SK-N-SH (cell line): Measurements from ENCODE around the gene KRTAP4-12. TPM values are rescaled to one million over a fixed set of nuclear protein-coding genes. Genes with fewer than 3 reads are reported as not detected.
"Not testable (repeated sequence)": the region's sequence is repeated elsewhere in the genome, so short reads cannot be mapped to it uniquely, and the experiment has no call there.

Experiments
- CTCF ChIA-PET: fragments of 300-600, 350-600 bp; formaldehyde crosslinking; extraction: SDS; loops from one replicate; lab custom pipeline; 2021; lab: Yijun Ruan, JAX
- POLR2A ChIA-PET: fragments of 350-600 bp; sonication (Branson Sonifier 250); formaldehyde crosslinking; extraction: SDS; loops from one replicate; lab custom pipeline; 2020; ENCODE audit warnings: antibody characterized with exemption, inconsistent platforms; lab: Yijun Ruan, JAX
- DNase-seq: peaks from one replicate; pipeline ENCODE4 v3.0.0; 2012
- H2AFZ ChIP-seq: fragments of 200-600 bp; sonication (generic); 2 replicates; pipeline ENCODE4 v1.8.1; 2016; ENCODE audit warnings: antibody characterized with exemption, mild to moderate bottlenecking, low read depth
- H3F3A ChIP-seq: fragments of 200-600 bp; sonication (generic); replicated peaks from 2 replicates; pipeline ENCODE3; 2016; ENCODE audit warnings: antibody characterized with exemption, mild to moderate bottlenecking; ENCODE audit not compliant: insufficient read depth
- H3K27ac ChIP-seq, 2 experiments: fragments of 200-500 bp in 1 of 2; fragments of 200-600 bp in 1 of 2; sonication (Bioruptor generic) in 1 of 2; sonication (generic), shearing (Covaris generic) in 1 of 2; 2 replicates each; pipeline versions ENCODE4 v1.5.1 to v1.6.1; 2014 to 2016; ENCODE audit warnings: low read depth in 2 of 2, inconsistent platforms in 1 of 2, low read length in 1 of 2, mild to moderate bottlenecking in 1 of 2, mixed read lengths in 1 of 2
- H3K27me3 ChIP-seq: fragments of 200-600 bp; sonication (generic), shearing (Covaris generic); 2 replicates; pipeline ENCODE4 v1.6.1; 2016; ENCODE audit warnings: mixed run types; ENCODE audit not compliant: insufficient read depth
- H3K36me3 ChIP-seq, 2 experiments: fragments of 200-500 bp in 1 of 2; fragments of 200-600 bp in 1 of 2; sonication (Bioruptor generic) in 1 of 2; sonication (generic) in 1 of 2; replicated peaks in 1 of 2; 2 replicates each; pipeline versions ENCODE3 to v1.5.1; 2014 to 2016; ENCODE audit warnings: low read length in 1 of 2, mild to moderate bottlenecking in 1 of 2; ENCODE audit not compliant: insufficient read depth in 2 of 2, control insufficient read depth in 1 of 2
- H3K4me1 ChIP-seq, 2 experiments: fragments of 200-500 bp in 1 of 2; fragments of 200-600 bp in 1 of 2; sonication (Bioruptor generic) in 1 of 2; sonication (generic), shearing (Covaris generic) in 1 of 2; 2 replicates each; pipeline versions ENCODE4 v1.5.1 to v1.6.1; 2014 to 2016; ENCODE audit warnings: low read depth in 1 of 2, low read length in 1 of 2, mixed run types in 1 of 2; ENCODE audit not compliant: insufficient read depth in 2 of 2, control insufficient read depth in 1 of 2
- H3K4me2 ChIP-seq: fragments of 200-600 bp; sonication (generic), shearing (Covaris generic); 2 replicates; pipeline ENCODE4 v1.6.1; 2017; ENCODE audit warnings: mixed run types
- H3K4me3 ChIP-seq, 2 experiments: fragments of 200-500 bp in 1 of 2; fragments of 200-600 bp in 1 of 2; sonication (Bioruptor generic) in 1 of 2; sonication (generic), shearing (Covaris generic) in 1 of 2; 2 replicates each; pipeline versions ENCODE4 v1.5.1 to v1.8.1; 2014 to 2016; ENCODE audit warnings: low read depth in 2 of 2, inconsistent platforms in 1 of 2, low read length in 1 of 2, mild to moderate bottlenecking in 1 of 2, mixed read lengths in 1 of 2, moderate library complexity in 1 of 2
- H3K79me2 ChIP-seq: fragments of 200-600 bp; sonication (generic); 2 replicates; pipeline ENCODE4 v1.8.1; 2017; ENCODE audit warnings: mild to moderate bottlenecking; ENCODE audit not compliant: insufficient read depth
- H3K9ac ChIP-seq: fragments of 200-600 bp; sonication (generic); 2 replicates; pipeline ENCODE4 v1.6.1; 2017; ENCODE audit warnings: mixed run types
- H3K9me2 ChIP-seq: fragments of 200-600 bp; sonication (generic); 2 replicates; pipeline ENCODE4 v1.6.1; 2017; ENCODE audit warnings: mixed run types
- H3K9me3 ChIP-seq: fragments of 200-600 bp; sonication (generic); 2 replicates; pipeline ENCODE4 v1.6.1; 2017; ENCODE audit warnings: mixed run types, mild to moderate bottlenecking, moderate library complexity
- H4K20me1 ChIP-seq: fragments of 200-600 bp; sonication (generic); 2 replicates; pipeline ENCODE4 v1.6.1; 2017; ENCODE audit warnings: mild to moderate bottlenecking, mixed run types; ENCODE audit not compliant: insufficient read depth
- ELF1 ChIP-seq: IDR thresholded peaks from 2 replicates; pipeline ENCODE4 v1.4.0; 2012
- EP300 ChIP-seq, 2 experiments: IDR thresholded peaks; 2 replicates each; pipeline versions ENCODE4 v1.4.0 to v1.6.1; 2012; ENCODE audit warnings: borderline replicate concordance in 1 of 2, low read depth in 1 of 2, low read length in 1 of 2
- EZH2phosphoT487 ChIP-seq: fragments of 200-600 bp; sonication (generic); IDR thresholded peaks from 2 replicates; pipeline ENCODE4 v1.6.1; 2017; ENCODE audit warnings: low read depth, mixed run types, mild to moderate bottlenecking, antibody characterized with exemption, moderate library complexity, borderline replicate concordance
- FOSL2 ChIP-seq: IDR thresholded peaks from 2 replicates; pipeline ENCODE4 v1.4.0; 2012; ENCODE audit warnings: low read depth, mild to moderate bottlenecking, moderate library complexity, borderline replicate concordance
- FOXJ3 ChIP-seq: sonication (generic); formaldehyde crosslinking; IDR thresholded peaks from 2 replicates; pipeline ENCODE4 v1.5.1; 2020; ENCODE audit warnings: mild to moderate bottlenecking, missing genetic modification reagents
- GATA2 ChIP-seq: sonication (generic); formaldehyde crosslinking; IDR thresholded peaks from 2 replicates; pipeline ENCODE4 v1.5.0; 2020; ENCODE audit warnings: mild to moderate bottlenecking, missing genetic modification reagents
- MXI1 ChIP-seq: IDR thresholded peaks from 2 replicates; pipeline ENCODE4 v1.6.1; 2012; ENCODE audit warnings: mild to moderate bottlenecking, low read depth, low read length, improper control_type of control experiment
- RCOR1 ChIP-seq: fragments of 150-350 bp; IDR thresholded peaks from 2 replicates; pipeline ENCODE4 v1.6.1; 2017; ENCODE audit warnings: antibody characterized with exemption, low read length
- RFX5 ChIP-seq: IDR thresholded peaks from 2 replicates; pipeline ENCODE4 v1.6.1; 2012; ENCODE audit warnings: mild to moderate bottlenecking, improper control_type of control experiment, low read length
- TAF1 ChIP-seq: IDR thresholded peaks from 2 replicates; pipeline ENCODE4 v1.6.1; 2012; ENCODE audit warnings: low read depth, mild to moderate bottlenecking, low read length, moderate library complexity, borderline replicate concordance
- TEAD4 ChIP-seq: IDR thresholded peaks from 2 replicates; pipeline ENCODE4 v1.4.0; 2012; ENCODE audit warnings: mild to moderate bottlenecking, borderline replicate concordance; ENCODE audit not compliant: insufficient read depth
- YY1 ChIP-seq: IDR thresholded peaks from 2 replicates; pipeline ENCODE4 v1.4.0; 2012; ENCODE audit warnings: low read depth, mild to moderate bottlenecking
- WGBS: methylation state at CpG from one replicate; pipeline ENCODE4 v1.1.6; 2017; ENCODE audit warnings: low lambda C conversion rate; 5-methylcytosine and 5-hydroxymethylcytosine counted together
- polyA plus RNA-seq, 3 experiments: library from polyadenylated mRNA; depleted of rRNA; stranded (reverse); fragments of >200 nt; gene quantifications; 2 replicates each; pipeline ENCODE4 v1.2.3, GENCODE V29; 2012
- TF ChIP-seq, protein P1 (sequence below): fragments of 200-600 bp; sonication (generic); IDR thresholded peaks from 2 replicates; pipeline ENCODE4 v1.6.1; 2017; ENCODE audit warnings: antibody characterized with exemption, mild to moderate bottlenecking, moderate library complexity
- TF ChIP-seq, protein P2 (sequence below): IDR thresholded peaks from 2 replicates; pipeline ENCODE4 v1.6.1; 2012; ENCODE audit warnings: mild to moderate bottlenecking, low read depth, low read length, moderate library complexity
- TF ChIP-seq, protein P3 (sequence below): fragments of 150-350 bp; IDR thresholded peaks from 2 replicates; pipeline ENCODE4 v1.6.1; 2017; ENCODE audit warnings: antibody characterized with exemption, low read length, low read depth, borderline replicate concordance
- TF ChIP-seq, protein P4 (sequence below): fragments of 150-350 bp; IDR thresholded peaks from 2 replicates; pipeline ENCODE4 v1.6.1; 2016; ENCODE audit warnings: mild to moderate bottlenecking, low read depth, low read length

KRTAP4-12 gene
- polyA plus RNA-seq, 1 of the 3 experiments (the other 2 are of a cell fraction): not detected

DNA sequence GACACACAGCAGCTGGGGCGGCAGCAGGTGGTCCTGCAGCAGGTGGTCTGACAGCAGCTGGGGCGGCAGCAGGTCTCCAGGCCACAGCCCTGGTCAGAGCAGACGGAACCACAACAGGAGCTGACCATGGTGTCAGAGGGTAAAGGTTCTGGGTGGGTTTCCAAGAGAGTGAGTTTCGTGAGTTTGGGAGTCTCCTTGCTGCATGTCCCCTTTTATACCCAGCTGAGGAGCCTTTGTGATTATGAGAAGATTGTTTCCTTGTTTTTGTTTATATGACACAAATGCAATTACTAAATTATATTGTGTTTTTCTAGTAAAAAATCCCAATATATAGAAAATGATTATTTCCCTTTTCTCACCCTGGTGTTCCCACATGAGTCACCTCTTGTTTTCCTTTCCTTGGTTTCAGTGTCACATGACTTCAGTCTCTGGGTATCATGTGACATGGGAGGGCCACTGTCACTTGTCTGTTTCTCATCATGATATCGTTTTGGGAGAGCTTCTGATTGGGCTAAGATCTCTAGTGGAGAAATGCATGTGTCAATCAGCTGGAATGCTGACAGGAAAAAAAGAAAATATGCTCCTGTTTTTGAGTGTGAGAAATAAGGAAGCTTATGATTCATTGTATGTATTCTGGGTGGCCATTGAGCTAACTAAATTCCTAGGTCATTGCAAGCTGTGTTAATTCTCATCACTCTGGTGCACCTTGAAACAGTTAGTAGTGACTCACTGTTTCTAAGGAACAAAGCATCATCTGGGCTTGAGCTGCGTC, 16.6 kb upstream of the KRTAP4-12 start, which contains the start of gene KRTAP4-6:
Gene KRTAP4-6 (minus strand): TSS at position 185 of the 772 bp plus-strand sequence. CDS start 57 bp downstream, at position 128.
- no peaks in the 10 kb centered on the region for H3K9me2 ChIP-seq
- ChIA-PET POLR2A (no interaction called here), CTCF (no interaction called here)
- H3K27ac ChIP-seq: no peak within 1 kb of the TSS
- TF ChIP-seq, protein P1, sequence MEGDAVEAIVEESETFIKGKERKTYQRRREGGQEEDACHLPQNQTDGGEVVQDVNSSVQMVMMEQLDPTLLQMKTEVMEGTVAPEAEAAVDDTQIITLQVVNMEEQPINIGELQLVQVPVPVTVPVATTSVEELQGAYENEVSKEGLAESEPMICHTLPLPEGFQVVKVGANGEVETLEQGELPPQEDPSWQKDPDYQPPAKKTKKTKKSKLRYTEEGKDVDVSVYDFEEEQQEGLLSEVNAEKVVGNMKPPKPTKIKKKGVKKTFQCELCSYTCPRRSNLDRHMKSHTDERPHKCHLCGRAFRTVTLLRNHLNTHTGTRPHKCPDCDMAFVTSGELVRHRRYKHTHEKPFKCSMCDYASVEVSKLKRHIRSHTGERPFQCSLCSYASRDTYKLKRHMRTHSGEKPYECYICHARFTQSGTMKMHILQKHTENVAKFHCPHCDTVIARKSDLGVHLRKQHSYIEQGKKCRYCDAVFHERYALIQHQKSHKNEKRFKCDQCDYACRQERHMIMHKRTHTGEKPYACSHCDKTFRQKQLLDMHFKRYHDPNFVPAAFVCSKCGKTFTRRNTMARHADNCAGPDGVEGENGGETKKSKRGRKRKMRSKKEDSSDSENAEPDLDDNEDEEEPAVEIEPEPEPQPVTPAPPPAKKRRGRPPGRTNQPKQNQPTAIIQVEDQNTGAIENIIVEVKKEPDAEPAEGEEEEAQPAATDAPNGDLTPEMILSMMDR: no peak
- TF ChIP-seq YY1 (no peak), EP300 (IDR thresholded peaks at IDR 0.05; ENCODE audit: borderline replicate concordance in 1 of 2, low read depth in 1 of 2, low read length in 1 of 2) (no peak), RFX5 (no peak), MXI1 (no peak), RCOR1 (no peak), FOXJ3 (CRISPR knock-in tag) (no peak), GATA2 (no peak), EZH2phosphoT487 (no peak), FOSL2 (no peak), TAF1 (no peak), TEAD4 (no peak), ELF1 (no peak)
- TF ChIP-seq, protein P2, sequence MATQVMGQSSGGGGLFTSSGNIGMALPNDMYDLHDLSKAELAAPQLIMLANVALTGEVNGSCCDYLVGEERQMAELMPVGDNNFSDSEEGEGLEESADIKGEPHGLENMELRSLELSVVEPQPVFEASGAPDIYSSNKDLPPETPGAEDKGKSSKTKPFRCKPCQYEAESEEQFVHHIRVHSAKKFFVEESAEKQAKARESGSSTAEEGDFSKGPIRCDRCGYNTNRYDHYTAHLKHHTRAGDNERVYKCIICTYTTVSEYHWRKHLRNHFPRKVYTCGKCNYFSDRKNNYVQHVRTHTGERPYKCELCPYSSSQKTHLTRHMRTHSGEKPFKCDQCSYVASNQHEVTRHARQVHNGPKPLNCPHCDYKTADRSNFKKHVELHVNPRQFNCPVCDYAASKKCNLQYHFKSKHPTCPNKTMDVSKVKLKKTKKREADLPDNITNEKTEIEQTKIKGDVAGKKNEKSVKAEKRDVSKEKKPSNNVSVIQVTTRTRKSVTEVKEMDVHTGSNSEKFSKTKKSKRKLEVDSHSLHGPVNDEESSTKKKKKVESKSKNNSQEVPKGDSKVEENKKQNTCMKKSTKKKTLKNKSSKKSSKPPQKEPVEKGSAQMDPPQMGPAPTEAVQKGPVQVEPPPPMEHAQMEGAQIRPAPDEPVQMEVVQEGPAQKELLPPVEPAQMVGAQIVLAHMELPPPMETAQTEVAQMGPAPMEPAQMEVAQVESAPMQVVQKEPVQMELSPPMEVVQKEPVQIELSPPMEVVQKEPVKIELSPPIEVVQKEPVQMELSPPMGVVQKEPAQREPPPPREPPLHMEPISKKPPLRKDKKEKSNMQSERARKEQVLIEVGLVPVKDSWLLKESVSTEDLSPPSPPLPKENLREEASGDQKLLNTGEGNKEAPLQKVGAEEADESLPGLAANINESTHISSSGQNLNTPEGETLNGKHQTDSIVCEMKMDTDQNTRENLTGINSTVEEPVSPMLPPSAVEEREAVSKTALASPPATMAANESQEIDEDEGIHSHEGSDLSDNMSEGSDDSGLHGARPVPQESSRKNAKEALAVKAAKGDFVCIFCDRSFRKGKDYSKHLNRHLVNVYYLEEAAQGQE: no peak
- TF ChIP-seq, protein P3, sequence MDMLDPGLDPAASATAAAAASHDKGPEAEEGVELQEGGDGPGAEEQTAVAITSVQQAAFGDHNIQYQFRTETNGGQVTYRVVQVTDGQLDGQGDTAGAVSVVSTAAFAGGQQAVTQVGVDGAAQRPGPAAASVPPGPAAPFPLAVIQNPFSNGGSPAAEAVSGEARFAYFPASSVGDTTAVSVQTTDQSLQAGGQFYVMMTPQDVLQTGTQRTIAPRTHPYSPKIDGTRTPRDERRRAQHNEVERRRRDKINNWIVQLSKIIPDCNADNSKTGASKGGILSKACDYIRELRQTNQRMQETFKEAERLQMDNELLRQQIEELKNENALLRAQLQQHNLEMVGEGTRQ: no peak
- TF ChIP-seq, protein P4, sequence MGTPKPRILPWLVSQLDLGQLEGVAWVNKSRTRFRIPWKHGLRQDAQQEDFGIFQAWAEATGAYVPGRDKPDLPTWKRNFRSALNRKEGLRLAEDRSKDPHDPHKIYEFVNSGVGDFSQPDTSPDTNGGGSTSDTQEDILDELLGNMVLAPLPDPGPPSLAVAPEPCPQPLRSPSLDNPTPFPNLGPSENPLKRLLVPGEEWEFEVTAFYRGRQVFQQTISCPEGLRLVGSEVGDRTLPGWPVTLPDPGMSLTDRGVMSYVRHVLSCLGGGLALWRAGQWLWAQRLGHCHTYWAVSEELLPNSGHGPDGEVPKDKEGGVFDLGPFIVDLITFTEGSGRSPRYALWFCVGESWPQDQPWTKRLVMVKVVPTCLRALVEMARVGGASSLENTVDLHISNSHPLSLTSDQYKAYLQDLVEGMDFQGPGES: no peak
- H3K4me1 ChIP-seq: no peaks in the 10 kb centered on the region
- H3K9ac ChIP-seq: no peak within 1 kb of the TSS
- DNase-seq: no peak
- H3K79me2 ChIP-seq: no peaks in the 10 kb centered on the region
- H3F3A ChIP-seq: no peaks in the 10 kb centered on the region
- WGBS: 15% methylated on average over 4 of the region's 6 CpGs
- no peak within 1 kb of the TSS for H3K4me3 ChIP-seq
- H2AFZ ChIP-seq: no peak within 1 kb of the TSS
- H3K36me3 ChIP-seq: no peaks in the 10 kb centered on the region
- no peaks in the 10 kb centered on the region for H4K20me1 ChIP-seq
- no peaks in the 10 kb centered on the region for H3K27me3 ChIP-seq
- no peak within 1 kb of the TSS for H3K4me2 ChIP-seq
- H3K9me3 ChIP-seq: 0 out of 2 replicates have a peak, but pooled peaks cover 5% of the 10 kb centered on the region

DNA sequence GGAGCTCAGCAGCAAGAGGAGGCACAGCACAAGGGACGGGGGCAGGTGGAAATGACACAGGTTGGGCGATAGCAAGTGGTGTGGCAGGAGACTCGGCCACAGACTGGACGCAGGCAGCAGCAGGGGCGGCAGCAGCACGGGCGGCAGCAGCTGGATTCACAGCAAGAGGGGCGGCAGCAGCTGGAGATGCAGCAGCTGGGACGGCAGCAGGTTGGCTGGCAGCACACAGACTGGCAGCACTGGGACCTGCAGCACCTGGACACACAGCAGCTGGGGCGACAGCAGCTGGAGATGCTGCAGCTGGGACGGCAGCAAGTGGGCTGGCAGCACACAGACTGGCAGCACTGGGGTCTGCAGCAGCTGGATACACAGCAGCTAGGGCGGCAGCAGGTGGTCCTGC, 15.9 kb upstream of the KRTAP4-12 start:
- H2AFZ ChIP-seq, H3K36me3 ChIP-seq, H3K9me2 ChIP-seq, H4K20me1 ChIP-seq, H3K27me3 ChIP-seq, H3F3A ChIP-seq, H3K4me2 ChIP-seq, POLR2A ChIA-PET, H3K4me3 ChIP-seq, H3K27ac ChIP-seq, H3K4me1 ChIP-seq, H3K9ac ChIP-seq, H3K9me3 ChIP-seq, H3K79me2 ChIP-seq, DNase-seq, CTCF ChIA-PET: not testable (repeated sequence)
- WGBS: 32% methylated on average over 9 of the region's 12 CpGs
